Measurements from ENCODE around the gene SPRED2. TPM values are rescaled to one million over a fixed set of nuclear protein-coding genes. Genes with fewer than 3 reads are reported as not detected.

The SPRED2 gene
- total and polyA plus RNA-seq, 11 donors: 7.0 to 24.4 (median 16.1) TPM

GRCh38 chr2:65435625-65436168 lies 3.3 kb upstream of the SPRED2 start:
- 0 to 1% (median 1%) methylated on average over 27 to 42 of the region's 42 CpGs for WGBS, 4 donors
- peak; percentile 59 to 76 (median 70) for ATAC-seq
- H3K36me3 ChIP-seq: no peaks in the 10 kb centered on the region

GRCh38 chr2:65434592-65435241 lies 2.3 kb upstream of the SPRED2 start:
- TF ChIP-seq CTCF (IDR thresholded peaks at IDR 0.05) (no peak), POLR2A (IDR thresholded peaks at IDR 0.05) (no peak)
- Histone ChIP-seq H3K9me3 (no peaks in the 10 kb centered on the region), H3K27me3 (peaks cover 0 to 4% (median 0%) of the 10 kb centered on the region in 9 donors), H3K4me3 (peak overlapping the region in 4 of 12 donors; percentile 56 to 81 (median 70)), H3K27ac (peak overlapping the region; percentile 93 to 100 (median 98)), H3K4me1 (peaks cover 0 to 34% (median 20%) of the 10 kb centered on the region in 12 donors), H3K36me3 (no peaks in the 10 kb centered on the region)
- intact Hi-C loops (cut with DNase I): loop anchor here (2.0 to 10.0 kb wide), 14 partner anchors 52 to 780 kb away; partner anchors contain the start of genes ACTR2 (in 1 of the 10) and SERTAD2 (in 1 of the 10)
- DNase-seq: no peak
- WGBS, 4 donors: 52 to 68% (median 54%) methylated on average over 3 of the region's 3 CpGs
- ATAC-seq: no peak

More at GRCh38 chr2:65435625-65436168, 3.3 kb upstream of the SPRED2 start:
- peaks cover 0 to 25% (median 14%) of the 10 kb centered on the region in 12 donors for H3K4me1 ChIP-seq
- peak overlapping the region; percentile 93 to 100 (median 98) for H3K27ac ChIP-seq
- TF ChIP-seq CTCF (IDR thresholded peaks at IDR 0.05) (peak in 5 of 12 donors; percentile 6 to 37 (median 31)), POLR2A (IDR thresholded peaks at IDR 0.05) (peak in 1 of 2 donors; percentile 39)
- H3K9me3 ChIP-seq: no peaks in the 10 kb centered on the region
- intact Hi-C loops (cut with DNase I): loop anchor here (2.0 to 10.0 kb wide), 12 partner anchors 53 to 781 kb away; partner anchors contain the start of gene SERTAD2 (in 1 of the 10)
- DNase-seq: peak; percentile 90 to 93 (median 91)
- H3K27me3 ChIP-seq: peaks cover 0 to 4% (median 0%) of the 10 kb centered on the region in 9 donors
- H3K4me3 ChIP-seq: peak overlapping the region; percentile 56 to 81 (median 71)

GRCh38 chr2:65431421-65432226 lies 775 bp downstream of the SPRED2 start:
- H3K27ac ChIP-seq: peak overlapping the region; percentile 88 to 98 (median 92)
- peaks cover 0 to 45% (median 22%) of the 10 kb centered on the region in 12 donors for H3K4me1 ChIP-seq
- no peaks in the 10 kb centered on the region for H3K9me3 ChIP-seq
- intact Hi-C loops (cut with DNase I): loop anchor here in 9 of 10 donors (1.0 to 10.0 kb wide), 14 partner anchors 49 to 777 kb away; partner anchors contain the start of genes ACTR2 (in 1 of the 9) and SERTAD2 (in 1 of the 9)
- WGBS, 4 donors: 0 to 2% (median 0%) methylated on average over 52 to 71 of the region's 71 CpGs
- peaks cover 0 to 4% (median 0%) of the 10 kb centered on the region in 9 donors for H3K27me3 ChIP-seq
- no peak for TF ChIP-seq CTCF (IDR thresholded peaks at IDR 0.05)
- TF ChIP-seq POLR2A (IDR thresholded peaks at IDR 0.05): no peak
- peak overlapping the region; percentile 58 to 98 (median 89) for H3K4me3 ChIP-seq
- DNase-seq (peak; percentile 46 to 74 (median 64)), ATAC-seq (no peak)
- no peaks in the 10 kb centered on the region for H3K36me3 ChIP-seq
